HG02759 (cell line): ENCODE measurements around the gene TMEM120A.

ENCODE experiments used
- ATAC-seq: cut with Tn5 transposase; IDR thresholded peaks from one replicate; pipeline ENCODE4 v1.9.1; 2021; ENCODE audit warnings: mild to moderate bottlenecking, moderate library complexity; ENCODE audit not compliant: unreplicated experiment

TMEM120A gene

GRCh38 chr7:75981453-75982305 is 12.7 kb downstream of the TMEM120A start:
- no peak for ATAC-seq

GRCh38 chr7:75981203-75981452 is 13.3 kb downstream of the TMEM120A start:
- ATAC-seq = no peak

GRCh38 chr7:75980430-75981202 is 13.8 kb downstream of the TMEM120A start:
- no peak for ATAC-seq

GRCh38 chr7:75979759-75980429 is 14.5 kb downstream of the TMEM120A start:
- no peak for ATAC-seq

DNA sequence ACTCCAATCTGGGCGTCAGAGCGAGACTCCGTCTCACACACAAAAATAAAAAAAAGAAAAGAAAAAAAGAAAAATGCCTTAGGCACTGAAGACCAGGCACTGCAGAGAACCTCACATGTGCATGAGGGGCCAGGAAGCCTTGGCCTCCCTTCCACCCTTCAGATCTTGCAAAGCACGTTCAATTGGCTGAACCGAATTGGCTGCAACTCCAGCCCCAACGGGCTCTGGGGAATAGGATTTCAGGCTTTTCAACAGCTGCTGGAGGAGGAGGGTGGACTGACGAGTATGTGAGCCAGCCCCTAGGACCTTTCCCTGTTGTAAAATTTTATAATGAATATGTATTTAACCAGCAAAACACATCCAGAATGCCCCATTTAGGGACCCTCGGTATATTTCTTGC is 16.7 kb downstream of the TMEM120A start:
- no peak for ATAC-seq

- no peak for ATAC-seq
Measured at GRCh38 chr7:75971961-75972763, 22.2 kb downstream of the TMEM120A start.

DNA sequence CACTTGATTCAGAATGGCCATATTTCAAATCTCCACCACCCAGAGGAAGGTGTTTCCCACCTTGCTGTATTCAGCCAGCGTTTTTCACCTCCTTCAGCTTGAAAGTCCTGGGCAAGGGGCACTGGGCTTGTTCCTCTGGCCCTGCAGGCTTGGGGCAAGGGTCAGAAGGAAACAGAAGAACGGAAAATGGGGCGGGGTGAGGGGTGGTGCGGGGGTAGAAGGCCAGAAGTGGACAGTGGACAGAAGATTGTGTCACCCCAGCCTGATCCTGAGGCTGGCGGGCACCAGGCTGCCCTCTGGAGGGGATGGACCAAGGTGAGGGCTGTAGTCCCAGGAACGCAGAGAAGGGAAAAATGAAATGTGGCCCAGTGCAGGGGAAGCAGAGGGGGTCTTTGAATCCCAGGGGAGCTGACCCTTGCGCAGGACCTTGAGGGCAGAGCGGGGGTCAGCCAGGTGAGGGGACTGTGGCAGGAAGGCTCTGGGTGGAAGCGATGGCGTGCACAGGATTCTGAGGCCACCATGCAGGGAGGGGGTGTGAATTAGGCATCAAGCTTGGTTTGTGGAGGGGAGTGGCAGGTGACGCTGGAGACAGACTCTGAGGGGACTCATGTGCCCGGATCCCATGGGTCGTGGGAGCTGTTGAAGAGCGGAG is 23.0 kb downstream of the TMEM120A start:
- ATAC-seq = no peak

GRCh38 chr7:75969704-75970498 is 24.5 kb downstream of the TMEM120A start:
- no peak for ATAC-seq

GRCh38 chr7:75969182-75969581 is 25.2 kb downstream of the TMEM120A start:
- ATAC-seq = no peak

DNA sequence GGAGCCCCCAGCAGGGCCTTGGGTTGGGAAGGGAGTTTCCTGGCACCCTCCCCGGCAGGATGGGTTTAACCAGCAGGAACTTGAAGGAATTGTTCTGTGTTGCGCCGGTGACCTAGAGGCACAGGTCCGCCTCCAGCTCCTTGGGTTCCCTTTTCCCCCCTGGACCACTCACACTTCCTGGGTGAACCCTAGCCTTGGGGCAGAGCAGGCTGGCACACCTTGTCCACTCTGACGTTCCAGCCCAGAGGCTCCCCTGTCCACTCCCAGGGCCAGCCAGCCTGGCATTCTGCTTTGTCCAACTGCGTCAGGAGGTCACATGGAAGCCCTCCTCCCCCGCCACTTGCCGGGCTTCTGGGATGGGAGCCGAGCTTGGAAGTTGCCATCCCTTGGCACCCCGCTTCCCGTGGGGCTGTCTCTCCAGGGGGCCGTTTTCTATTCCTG is 25.8 kb downstream of the TMEM120A start:
- ATAC-seq = no peak

DNA sequence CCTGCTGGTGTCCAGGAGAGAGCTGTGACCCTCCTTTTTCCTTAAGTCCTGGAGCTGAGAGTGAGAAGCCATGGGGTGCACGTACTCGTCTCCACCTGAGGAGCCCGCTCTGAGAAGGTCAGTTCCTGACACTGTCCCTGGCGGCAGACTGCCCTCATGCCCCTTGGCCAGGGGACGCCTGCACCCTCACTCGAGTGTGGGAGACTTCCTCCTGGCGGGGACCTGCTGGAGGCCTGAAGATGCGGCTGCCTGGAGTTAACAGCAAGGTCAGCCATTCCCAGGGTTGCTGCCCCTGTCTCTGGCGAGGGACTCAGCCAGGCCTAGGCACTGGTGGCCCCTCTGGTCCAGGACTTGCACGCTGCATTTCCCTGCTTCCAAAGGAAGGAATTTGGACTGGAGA is 26.4 kb downstream of the TMEM120A start:
- ATAC-seq = no peak

DNA sequence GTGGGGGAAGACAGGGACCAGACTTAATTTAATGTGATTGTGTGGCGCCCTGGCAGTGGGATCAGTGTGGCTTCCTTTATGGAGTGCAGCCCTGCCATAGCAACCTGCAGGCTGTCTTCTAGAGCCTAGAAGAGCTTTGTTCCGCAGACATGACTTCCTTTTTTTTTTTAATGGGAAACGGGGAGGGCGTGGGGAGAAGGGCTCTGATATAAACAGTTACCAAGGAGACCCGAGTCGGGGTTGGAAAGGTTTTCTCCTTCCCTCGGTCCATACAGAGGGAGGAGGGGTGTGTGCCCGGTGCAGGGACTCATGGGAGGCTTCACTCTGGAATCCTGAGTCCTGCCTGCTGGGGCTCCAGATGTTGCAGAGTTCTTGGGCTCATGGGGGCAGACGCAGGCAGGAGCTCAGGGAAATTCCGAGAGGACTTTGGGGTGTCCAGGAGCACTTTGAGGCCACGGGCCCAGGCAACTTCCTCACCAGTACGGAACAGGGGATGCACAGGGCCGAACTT is 26.9 kb downstream of the TMEM120A start:
- ATAC-seq = no peak

- no peak for ATAC-seq
Measured at GRCh38 chr7:75967055-75967454, 27.3 kb downstream of the TMEM120A start.

- ATAC-seq = no peak
Measured at GRCh38 chr7:75966190-75966961, 28.0 kb downstream of the TMEM120A start.

DNA sequence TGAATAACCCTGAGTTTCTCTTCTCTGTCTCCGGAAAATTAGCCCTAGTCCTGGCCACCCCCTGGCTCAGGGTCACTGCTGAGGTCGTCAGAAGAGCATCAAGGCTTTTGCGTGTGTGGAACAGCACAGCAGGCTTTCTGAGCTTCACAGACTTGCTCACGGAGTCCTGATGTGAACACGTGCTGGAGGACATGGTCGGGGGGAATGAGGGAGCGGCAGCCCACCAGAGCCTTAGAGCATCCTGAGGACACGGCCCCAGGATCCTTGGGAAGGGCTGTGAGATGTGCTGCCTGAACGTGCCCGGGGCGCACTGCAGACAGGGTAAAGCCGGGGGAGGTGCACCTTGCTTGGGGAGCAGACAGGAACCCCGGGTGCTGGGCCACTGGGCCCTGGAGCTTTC is 28.8 kb downstream of the TMEM120A start:
- ATAC-seq = no peak

DNA sequence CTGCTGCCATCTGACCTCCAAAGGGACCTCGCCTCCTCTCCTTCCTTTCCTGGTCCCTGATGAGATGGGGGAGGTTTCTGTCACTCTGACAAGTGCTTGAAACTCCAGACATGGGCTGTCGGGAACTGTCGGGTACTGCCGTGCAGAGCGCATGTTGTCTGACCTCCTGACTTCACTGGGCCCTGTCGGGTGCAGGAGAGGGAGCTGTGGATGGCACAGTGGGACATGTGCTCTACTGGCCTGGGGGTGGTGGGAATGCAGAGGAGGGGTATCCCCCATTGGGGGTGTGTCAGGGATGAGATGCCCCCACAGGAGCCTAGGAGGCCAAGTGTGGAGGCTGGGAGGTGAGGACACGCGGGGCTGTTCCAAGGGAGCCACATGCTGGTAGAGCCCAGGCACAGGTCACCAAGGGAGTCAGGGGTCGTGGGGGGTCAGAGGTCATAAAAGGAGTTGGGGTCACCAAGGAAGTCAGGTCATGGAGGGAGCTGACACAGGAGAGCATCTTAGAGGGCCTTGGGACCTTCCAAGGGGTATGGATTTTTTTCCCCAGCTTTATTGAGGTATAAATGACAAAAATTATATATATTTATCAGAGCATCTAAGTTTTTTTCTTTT is 30.9 kb downstream of the TMEM120A start:
- no peak for ATAC-seq

GRCh38 chr7:75962607-75963380 is 31.6 kb downstream of the TMEM120A start:
- ATAC-seq = no peak

- no peak for ATAC-seq
Measured at GRCh38 chr7:75961218-75961617, 33.2 kb downstream of the TMEM120A start.
